ENCODE measurements around the gene DOLK.
A peak's percentile ranks its signal among the peaks of the same experiment; 100 is the strongest.

Gene DOLK

DNA sequence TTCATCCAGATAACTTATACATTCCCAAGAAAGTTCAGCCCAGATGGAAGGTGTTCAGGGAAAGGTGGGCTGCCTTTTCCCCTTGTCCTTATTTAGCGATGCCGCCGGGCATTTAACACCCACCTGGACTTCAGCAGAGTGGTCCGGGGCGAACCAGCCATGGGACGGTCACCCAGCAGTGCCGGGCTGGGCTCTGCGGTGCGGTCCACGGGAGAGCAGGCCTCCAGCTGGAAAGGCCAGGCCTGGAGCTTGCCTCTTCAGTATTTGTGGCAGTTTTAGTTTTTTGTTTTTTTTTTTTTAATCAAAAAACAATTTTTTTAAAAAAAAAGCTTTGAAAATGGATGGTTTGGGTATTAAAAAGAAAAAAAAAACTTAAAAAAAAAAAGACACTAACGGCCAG, 30.7 kb downstream of the DOLK start:
- Histone ChIP-seq H2AK5ac (ENCODE audit: low read length, severe bottlenecking) (no peak overlapping the region), H3K36me3 (ENCODE audit: control insufficient read depth in 1 of 2, insufficient read depth in 2 of 2, low read depth in 1 of 2, low read length in 2 of 2) (peaks cover 22 to 62% of the 10 kb centered on the region in 2 experiments), H4K91ac (ENCODE audit: low read length) (no peak overlapping the region), H2BK5ac (ENCODE audit: low read depth, low read length, poor library complexity, severe bottlenecking) (no peak overlapping the region), H2AFZ (ENCODE audit: low read depth, low read length) (no peak overlapping the region), H3K18ac (ENCODE audit: low read depth in 1 of 2, low read length in 2 of 2) (no peak overlapping the region), H3K4me3 (ENCODE audit: insufficient read depth in 1 of 2, low read depth in 1 of 2, low read length in 2 of 2) (no peak overlapping the region), H3K9me3 (ENCODE audit: control insufficient read depth, low read length) (no peaks in the 10 kb centered on the region), H3K23ac (ENCODE audit: low read length in 2 of 2) (no peak overlapping the region), H3K14ac (ENCODE audit: low read length in 2 of 2) (no peak overlapping the region), H4K8ac (ENCODE audit: low read length) (no peak overlapping the region), H2BK15ac (ENCODE audit: low read depth, poor library complexity, severe bottlenecking) (no peak overlapping the region), H2BK120ac (ENCODE audit: low read depth, low read length) (no peak overlapping the region), H3K4ac (ENCODE audit: low read depth in 1 of 2, low read length in 2 of 2) (no peak overlapping the region), H2BK12ac (ENCODE audit: low read length in 2 of 2) (no peak overlapping the region), H3K79me1 (replicated peaks; ENCODE audit: low read length, poor library complexity, severe bottlenecking) (peaks cover 39% of the 10 kb centered on the region), H3K4me1 (ENCODE audit: control insufficient read depth, insufficient read depth, low read depth, low read length) (peaks cover 40% of the 10 kb centered on the region), H3K9ac (ENCODE audit: low read length) (peak overlapping the region; percentile 84), H3K27ac (ENCODE audit: low read length, poor library complexity, severe bottlenecking) (no peak overlapping the region), H3K27me3 (ENCODE audit: control insufficient read depth in 1 of 2, insufficient read depth in 1 of 2, low read length in 2 of 2) (no peaks in the 10 kb centered on the region), H3K4me2 (ENCODE audit: low read length, poor library complexity, severe bottlenecking) (no peak overlapping the region)
- over 99% methylated on average over 8 of the region's 11 CpGs for WGBS
- DNase-seq = no peak

DNA sequence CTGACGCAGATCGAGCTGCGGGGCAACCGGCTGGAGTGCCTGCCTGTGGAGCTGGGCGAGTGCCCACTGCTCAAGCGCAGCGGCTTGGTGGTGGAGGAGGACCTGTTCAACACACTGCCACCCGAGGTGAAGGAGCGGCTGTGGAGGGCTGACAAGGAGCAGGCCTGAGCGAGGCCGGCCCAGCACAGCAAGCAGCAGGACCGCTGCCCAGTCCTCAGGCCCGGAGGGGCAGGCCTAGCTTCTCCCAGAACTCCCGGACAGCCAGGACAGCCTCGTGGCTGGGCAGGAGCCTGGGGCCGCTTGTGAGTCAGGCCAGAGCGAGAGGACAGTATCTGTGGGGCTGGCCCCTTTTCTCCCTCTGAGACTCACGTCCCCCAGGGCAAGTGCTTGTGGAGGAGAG, 31.2 kb downstream of the DOLK start:
- H2BK15ac ChIP-seq (ENCODE audit: low read depth, poor library complexity, severe bottlenecking) = peak overlapping the region; percentile 13
- no peaks in the 10 kb centered on the region for H3K9me3 ChIP-seq (ENCODE audit: control insufficient read depth, low read length)
- no peaks in the 10 kb centered on the region for H3K27me3 ChIP-seq (ENCODE audit: control insufficient read depth in 1 of 2, insufficient read depth in 1 of 2, low read length in 2 of 2)
- H3K36me3 ChIP-seq (ENCODE audit: control insufficient read depth in 1 of 2, insufficient read depth in 2 of 2, low read depth in 1 of 2, low read length in 2 of 2) = peaks cover 22 to 62% of the 10 kb centered on the region in 2 experiments
- no peak overlapping the region for H3K4ac ChIP-seq (ENCODE audit: low read depth in 1 of 2, low read length in 2 of 2)
- H3K23ac ChIP-seq (ENCODE audit: low read length in 2 of 2) = no peak overlapping the region
- no peak overlapping the region for H3K18ac ChIP-seq (ENCODE audit: low read depth in 1 of 2, low read length in 2 of 2)
- no peak overlapping the region for H4K91ac ChIP-seq (ENCODE audit: low read length)
- 92% methylated on average over 18 of the region's 18 CpGs for WGBS
- H3K14ac ChIP-seq (ENCODE audit: low read length in 2 of 2) = no peak overlapping the region
- H2BK120ac ChIP-seq (ENCODE audit: low read depth, low read length) = no peak overlapping the region
- H2AK5ac ChIP-seq (ENCODE audit: low read length, severe bottlenecking) = no peak overlapping the region
- H2BK5ac ChIP-seq (ENCODE audit: low read depth, low read length, poor library complexity, severe bottlenecking) = no peak overlapping the region
- peak overlapping the region in 1 of 2 experiments; percentile 46 for H3K4me3 ChIP-seq (ENCODE audit: insufficient read depth in 1 of 2, low read depth in 1 of 2, low read length in 2 of 2)
- peaks cover 39% of the 10 kb centered on the region for H3K79me1 ChIP-seq (replicated peaks; ENCODE audit: low read length, poor library complexity, severe bottlenecking)
- H2AFZ ChIP-seq (ENCODE audit: low read depth, low read length) = no peak overlapping the region
- H3K9ac ChIP-seq (ENCODE audit: low read length) = peak overlapping the region; percentile 84
- peaks cover 41% of the 10 kb centered on the region for H3K4me1 ChIP-seq (ENCODE audit: control insufficient read depth, insufficient read depth, low read depth, low read length)
- H4K8ac ChIP-seq (ENCODE audit: low read length) = no peak overlapping the region
- DNase-seq = no peak
- no peak overlapping the region for H3K27ac ChIP-seq (ENCODE audit: low read length, poor library complexity, severe bottlenecking)
- H3K4me2 ChIP-seq (ENCODE audit: low read length, poor library complexity, severe bottlenecking) = no peak overlapping the region
- H2BK12ac ChIP-seq (ENCODE audit: low read length in 2 of 2) = no peak overlapping the region

DNA sequence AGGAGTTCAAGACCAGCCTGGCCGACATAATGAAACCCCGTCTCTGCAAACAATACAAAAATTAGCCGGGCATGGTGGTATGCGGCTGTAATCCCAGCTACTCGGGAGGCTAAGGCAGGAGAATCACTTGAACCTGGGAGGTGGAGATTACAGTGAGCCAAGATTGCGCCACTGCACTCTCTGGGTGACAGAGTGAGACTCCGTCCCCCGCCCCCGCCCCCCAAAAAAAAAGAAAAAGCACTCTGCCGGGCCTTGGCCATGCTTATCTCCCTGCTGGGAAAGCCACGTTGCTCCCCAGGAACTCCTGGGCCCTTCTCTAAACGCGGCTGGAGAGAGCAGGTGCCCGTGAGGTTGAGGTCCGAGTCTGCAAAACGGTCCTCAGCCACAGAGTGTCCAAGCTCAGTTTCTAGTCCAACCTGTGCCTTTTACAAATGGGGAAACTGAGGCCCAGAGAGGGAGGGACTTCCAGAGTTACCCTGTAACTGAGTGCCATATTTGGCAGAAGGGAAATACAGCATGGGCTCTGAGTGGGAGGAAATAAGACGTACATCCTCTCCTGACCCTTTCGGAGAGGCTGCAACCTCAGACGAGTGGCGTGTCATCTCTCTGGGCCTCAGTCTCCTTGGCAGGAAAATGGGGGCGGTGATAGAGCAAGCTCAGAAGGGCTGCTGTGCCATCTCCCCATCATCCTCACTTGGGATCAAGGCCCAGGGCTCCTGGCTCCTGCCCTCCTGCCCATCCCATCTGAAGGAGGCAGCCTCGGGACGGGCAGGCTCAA, 33.2 kb downstream of the DOLK start:
- H3K79me1 ChIP-seq (replicated peaks; ENCODE audit: low read length, poor library complexity, severe bottlenecking) = peaks cover 48% of the 10 kb centered on the region
- H2BK5ac ChIP-seq (ENCODE audit: low read depth, low read length, poor library complexity, severe bottlenecking) = no peak overlapping the region
- H2AK5ac ChIP-seq (ENCODE audit: low read length, severe bottlenecking) = peak overlapping the region; percentile 9
- no peak overlapping the region for H3K27ac ChIP-seq (ENCODE audit: low read length, poor library complexity, severe bottlenecking)
- H3K27me3 ChIP-seq (ENCODE audit: control insufficient read depth in 1 of 2, insufficient read depth in 1 of 2, low read length in 2 of 2) = no peaks in the 10 kb centered on the region
- peaks cover 43% of the 10 kb centered on the region for H3K4me1 ChIP-seq (ENCODE audit: control insufficient read depth, insufficient read depth, low read depth, low read length)
- no peak overlapping the region for H3K4ac ChIP-seq (ENCODE audit: low read depth in 1 of 2, low read length in 2 of 2)
- 89% methylated on average over 23 of the region's 23 CpGs for WGBS
- peak overlapping the region in 1 of 2 experiments; percentile 29 for H2BK12ac ChIP-seq (ENCODE audit: low read length in 2 of 2)
- peaks cover 32 to 72% of the 10 kb centered on the region in 2 experiments for H3K36me3 ChIP-seq (ENCODE audit: control insufficient read depth in 1 of 2, insufficient read depth in 2 of 2, low read depth in 1 of 2, low read length in 2 of 2)
- DNase-seq = no peak
- peak overlapping the region in 1 of 2 experiments; percentile 49 for H3K18ac ChIP-seq (ENCODE audit: low read depth in 1 of 2, low read length in 2 of 2)
- peak overlapping the region; percentile 15 for H2BK15ac ChIP-seq (ENCODE audit: low read depth, poor library complexity, severe bottlenecking)
- H3K9me3 ChIP-seq (ENCODE audit: control insufficient read depth, low read length) = no peaks in the 10 kb centered on the region
- H4K91ac ChIP-seq (ENCODE audit: low read length) = peak overlapping the region; percentile 9
- no peak overlapping the region for H2BK120ac ChIP-seq (ENCODE audit: low read depth, low read length)
- no peak overlapping the region for H3K14ac ChIP-seq (ENCODE audit: low read length in 2 of 2)
- no peak overlapping the region for H4K8ac ChIP-seq (ENCODE audit: low read length)
- no peak overlapping the region for H3K23ac ChIP-seq (ENCODE audit: low read length in 2 of 2)
- no peak overlapping the region for H2AFZ ChIP-seq (ENCODE audit: low read depth, low read length)
- H3K4me2 ChIP-seq (ENCODE audit: low read length, poor library complexity, severe bottlenecking) = no peak overlapping the region
- H3K4me3 ChIP-seq (ENCODE audit: insufficient read depth in 1 of 2, low read depth in 1 of 2, low read length in 2 of 2) = no peak overlapping the region
- H3K9ac ChIP-seq (ENCODE audit: low read length) = peak overlapping the region; percentile 28

DNA sequence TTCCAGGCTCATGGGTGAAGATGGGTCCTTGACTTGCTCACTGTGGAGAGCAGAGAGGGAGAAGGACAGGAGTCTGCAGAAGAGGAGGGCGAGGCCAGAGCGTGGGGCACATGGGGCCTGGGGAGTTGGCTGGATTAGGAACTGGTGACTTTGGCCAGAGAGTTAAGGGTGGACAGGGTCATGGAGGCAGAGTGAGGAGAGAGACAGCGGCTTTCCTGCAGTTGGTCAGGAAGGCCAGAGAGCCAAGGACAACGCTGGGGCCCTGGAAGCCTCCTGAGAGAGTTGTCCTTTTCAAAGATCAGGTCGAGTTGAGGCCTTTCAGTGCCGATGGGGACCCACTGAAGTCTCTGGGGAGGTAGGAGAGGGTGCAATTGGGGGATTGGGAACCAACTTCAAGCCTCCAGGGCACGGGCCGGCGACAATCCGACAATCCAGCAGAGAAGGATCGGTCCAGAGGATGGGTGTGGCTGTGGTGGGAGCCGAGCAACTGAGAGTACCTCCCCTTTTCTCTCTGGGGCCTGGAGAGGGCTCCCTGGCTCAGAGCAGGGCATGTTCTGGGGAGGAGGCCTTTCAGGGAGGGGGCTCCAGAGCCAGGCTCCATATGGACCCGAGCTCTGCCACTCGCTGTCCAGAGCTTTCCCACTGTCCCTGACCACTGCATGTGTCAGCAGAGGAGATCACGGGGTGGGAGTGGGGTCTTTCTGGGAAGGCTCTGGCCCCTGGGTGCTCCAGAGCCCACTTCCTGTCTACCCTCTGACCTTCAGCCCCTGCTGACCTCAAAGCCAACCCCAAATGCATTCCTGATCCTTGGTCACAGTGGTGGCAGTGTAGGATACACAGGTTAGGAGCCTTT, 34.1 kb downstream of the DOLK start:
- Histone ChIP-seq H3K4me1 (ENCODE audit: control insufficient read depth, insufficient read depth, low read depth, low read length) (peaks cover 43% of the 10 kb centered on the region), H4K8ac (ENCODE audit: low read length) (peak overlapping the region; percentile 47), H2BK12ac (ENCODE audit: low read length in 2 of 2) (peak overlapping the region; percentile 87 to 97), H3K79me1 (replicated peaks; ENCODE audit: low read length, poor library complexity, severe bottlenecking) (peaks cover 51% of the 10 kb centered on the region), H3K4ac (ENCODE audit: low read depth in 1 of 2, low read length in 2 of 2) (peak overlapping the region; percentile 54 to 72), H3K4me3 (ENCODE audit: insufficient read depth in 1 of 2, low read depth in 1 of 2, low read length in 2 of 2) (peak overlapping the region in 1 of 2 experiments; percentile 53), H3K23ac (ENCODE audit: low read length in 2 of 2) (peak overlapping the region; percentile 11 to 25), H2BK120ac (ENCODE audit: low read depth, low read length) (peak overlapping the region; percentile 43), H3K27ac (ENCODE audit: low read length, poor library complexity, severe bottlenecking) (no peak overlapping the region), H3K27me3 (ENCODE audit: control insufficient read depth in 1 of 2, insufficient read depth in 1 of 2, low read length in 2 of 2) (no peaks in the 10 kb centered on the region), H2BK5ac (ENCODE audit: low read depth, low read length, poor library complexity, severe bottlenecking) (no peak overlapping the region), H3K36me3 (ENCODE audit: control insufficient read depth in 1 of 2, insufficient read depth in 2 of 2, low read depth in 1 of 2, low read length in 2 of 2) (peaks cover 41 to 75% of the 10 kb centered on the region in 2 experiments), H4K91ac (ENCODE audit: low read length) (peak overlapping the region; percentile 91), H3K14ac (ENCODE audit: low read length in 2 of 2) (peak overlapping the region in 1 of 2 experiments; percentile 44), H2BK15ac (ENCODE audit: low read depth, poor library complexity, severe bottlenecking) (peak overlapping the region; percentile 77), H3K9ac (ENCODE audit: low read length) (peak overlapping the region; percentile 28), H2AK5ac (ENCODE audit: low read length, severe bottlenecking) (peak overlapping the region; percentile 93), H2AFZ (ENCODE audit: low read depth, low read length) (no peak overlapping the region), H3K4me2 (ENCODE audit: low read length, poor library complexity, severe bottlenecking) (no peak overlapping the region), H3K18ac (ENCODE audit: low read depth in 1 of 2, low read length in 2 of 2) (peak overlapping the region; percentile 72 to 91), H3K9me3 (ENCODE audit: control insufficient read depth, low read length) (no peaks in the 10 kb centered on the region)
- no peak for DNase-seq
- 83% methylated on average over 13 of the region's 15 CpGs for WGBS

All from mesenchymal stem cell (in vitro differentiated cells and primary cell).